ACC112 (cell line): ENCODE data around the gene CZIB.
"Not testable (repeated sequence)": the region's sequence is repeated elsewhere in the genome, so short reads cannot be mapped to it uniquely, and the experiment has no call there.

Experiments
- H2AFZ ChIP-seq: fragments of 200-600 bp; sonication (generic); one replicate; pipeline ENCODE4 v1.6.0; 2017; ENCODE audit warnings: antibody characterized with exemption, low read length; ENCODE audit not compliant: unreplicated experiment
- H3K27ac ChIP-seq: fragments of 200-600 bp; sonication (generic); 2 replicates; pipeline ENCODE4 v1.5.1; 2014; ENCODE audit warnings: low read depth, mild to moderate bottlenecking, antibody characterized with exemption, low read length, moderate library complexity
- H3K27me3 ChIP-seq: fragments of 200-600 bp; sonication (generic); 2 replicates; pipeline ENCODE4 v1.6.1; 2014; ENCODE audit warnings: mild to moderate bottlenecking, antibody characterized with exemption, low read length, moderate library complexity, mixed read lengths; ENCODE audit not compliant: insufficient read depth
- H3K36me3 ChIP-seq: fragments of 200-600 bp; sonication (generic); 2 replicates; pipeline ENCODE4 v1.6.1; 2016; ENCODE audit warnings: mild to moderate bottlenecking, antibody characterized with exemption, low read length, moderate library complexity, mixed read lengths; ENCODE audit not compliant: insufficient read depth
- H3K4me1 ChIP-seq: fragments of 200-600 bp; sonication (generic); one replicate; pipeline ENCODE4 v1.6.1; 2016; ENCODE audit warnings: low read length, mixed read lengths; ENCODE audit not compliant: insufficient read depth, unreplicated experiment, control insufficient read depth
- H3K4me3 ChIP-seq: fragments of 200-600 bp; sonication (generic); 2 replicates; pipeline ENCODE4 v1.5.1; 2014; ENCODE audit warnings: mild to moderate bottlenecking, low read depth, low read length
- H3K79me2 ChIP-seq: fragments of 200-600 bp; sonication (generic); one replicate; pipeline ENCODE4 v1.6.0; 2016; ENCODE audit warnings: low read length; ENCODE audit not compliant: control insufficient read depth, unreplicated experiment, insufficient read depth

The CZIB gene

GRCh38 chr1:53206083-53206685, 14.2 kb downstream of the CZIB start:
- H3K27ac ChIP-seq, H3K4me3 ChIP-seq, H3K27me3 ChIP-seq, H2AFZ ChIP-seq, H3K79me2 ChIP-seq, H3K4me1 ChIP-seq: not testable (repeated sequence)
- peaks cover 66% of the 10 kb centered on the region for H3K36me3 ChIP-seq

DNA sequence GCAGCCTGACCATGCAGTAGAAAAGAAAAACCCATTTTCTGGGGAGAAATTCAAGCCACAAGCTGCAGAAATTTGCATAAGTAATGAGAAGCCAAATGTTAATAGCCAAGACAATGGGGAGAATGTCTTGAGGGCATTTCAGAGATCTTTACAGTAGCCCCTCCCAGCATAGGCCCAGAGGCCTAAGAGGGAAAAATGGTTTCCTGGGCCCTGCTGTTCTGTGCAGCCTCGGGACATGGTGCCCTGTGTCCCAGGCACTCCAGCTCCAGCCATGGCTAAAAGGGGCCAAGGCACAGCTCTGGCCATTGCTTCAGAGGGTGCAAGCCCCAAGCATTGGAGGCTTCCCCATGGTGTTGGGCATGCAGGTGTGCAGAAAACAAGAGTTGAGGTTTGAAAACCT, 14.9 kb downstream of the CZIB start:
- H3K4me1 ChIP-seq, H3K79me2 ChIP-seq, H3K27ac ChIP-seq, H2AFZ ChIP-seq, H3K27me3 ChIP-seq, H3K4me3 ChIP-seq: not testable (repeated sequence)
- H3K36me3 ChIP-seq, result peaks cover 60% of the 10 kb centered on the region

DNA sequence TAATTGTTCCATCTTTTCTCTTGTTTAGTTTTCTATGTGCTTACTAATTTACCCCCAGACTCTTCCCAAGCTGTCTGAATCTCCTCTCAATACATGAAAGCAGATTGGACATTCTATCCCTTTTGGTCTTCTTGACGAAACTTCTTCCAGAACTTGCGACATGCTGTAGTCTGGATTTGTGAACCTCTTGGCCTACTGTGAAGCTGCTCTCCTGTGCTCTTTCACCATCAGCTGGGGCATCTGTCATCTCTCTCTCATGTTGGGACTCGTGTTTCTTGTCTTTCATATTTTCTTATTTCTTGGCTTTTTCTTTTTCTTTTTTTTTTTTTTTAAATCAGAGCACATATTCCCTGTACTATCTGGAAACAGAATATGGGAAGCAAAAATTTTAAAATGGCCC, 17.0 kb downstream of the CZIB start:
- H3K27me3 ChIP-seq, result no peaks in the 10 kb centered on the region
- peaks cover 58% of the 10 kb centered on the region for H3K36me3 ChIP-seq
- H3K79me2 ChIP-seq, result peaks cover 1% of the 10 kb centered on the region
- no peak overlapping the region for H3K4me3 ChIP-seq
- H2AFZ ChIP-seq, result no peak overlapping the region
- peaks cover 3% of the 10 kb centered on the region for H3K4me1 ChIP-seq
- H3K27ac ChIP-seq, result no peak overlapping the region

DNA sequence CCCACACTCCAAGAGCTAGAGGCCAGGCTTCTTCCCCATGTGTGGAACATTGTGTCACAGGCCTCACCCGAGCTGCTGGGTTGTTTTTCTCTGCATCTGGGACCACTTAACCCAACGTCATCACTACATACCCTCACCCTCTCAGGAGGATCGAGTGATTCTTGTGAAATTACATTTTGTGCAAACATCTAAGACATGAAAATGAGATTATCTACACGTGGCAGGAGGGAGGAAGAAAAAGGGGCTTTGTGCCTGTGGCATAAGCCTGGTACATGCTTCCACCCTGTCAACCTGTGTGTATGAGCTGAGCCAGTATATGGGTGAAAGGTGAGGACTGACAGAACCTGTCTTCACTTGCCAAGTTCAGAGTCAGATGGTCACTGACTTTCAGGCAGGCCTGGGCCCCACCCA, 22.2 kb downstream of the CZIB start:
- Histone ChIP-seq H3K79me2 (peaks cover 18% of the 10 kb centered on the region), H3K27me3 (no peaks in the 10 kb centered on the region), H3K27ac (peak overlapping the region; percentile 35; the same call in 1 of the 2 replicates), H3K36me3 (peaks cover 17% of the 10 kb centered on the region), H2AFZ (no peak overlapping the region), H3K4me3 (peak overlapping the region; percentile 92), H3K4me1 (peaks cover 22% of the 10 kb centered on the region)

- H3K27me3 ChIP-seq, result no peaks in the 10 kb centered on the region
These were observed 22.9 kb downstream of the CZIB start for GRCh38 chr1:53197291-53198200.

GRCh38 chr1:53196485-53197290, 23.7 kb downstream of the CZIB start, which contains the start of gene CPT2:
Gene CPT2, plus strand, starts transcription at chr1:53196824. Its CDS starts 120 bp downstream, at chr1:53196944.
- Histone ChIP-seq H3K27me3 (no peaks in the 10 kb centered on the region), H3K36me3 (peaks cover 3% of the 10 kb centered on the region; the same call in 1 of the 2 replicates), H3K79me2 (peaks cover 18% of the 10 kb centered on the region), H2AFZ (peak within 1 kb of the TSS; percentile 97), H3K4me3 (peak within 1 kb of the TSS; percentile 92), H3K27ac (peak within 1 kb of the TSS; percentile 59), H3K4me1 (peaks cover 22% of the 10 kb centered on the region)

More at GRCh38 chr1:53197291-53198200, 22.9 kb downstream of the CZIB start:
- peaks cover 18% of the 10 kb centered on the region for H3K79me2 ChIP-seq
- H3K27ac ChIP-seq, result peak overlapping the region; percentile 59
- H3K36me3 ChIP-seq, result peaks cover 11% of the 10 kb centered on the region
- peak overlapping the region; percentile 97 for H2AFZ ChIP-seq
- peak overlapping the region; percentile 92 for H3K4me3 ChIP-seq
- peaks cover 22% of the 10 kb centered on the region for H3K4me1 ChIP-seq

- Histone ChIP-seq H3K4me3 (peak overlapping the region; percentile 92), H3K27ac (peak overlapping the region; percentile 19), H3K36me3 (no peaks in the 10 kb centered on the region), H2AFZ (peak overlapping the region; percentile 79), H3K79me2 (peaks cover 18% of the 10 kb centered on the region), H3K27me3 (no peaks in the 10 kb centered on the region), H3K4me1 (peaks cover 22% of the 10 kb centered on the region)
These were observed 24.4 kb downstream of the CZIB start for GRCh38 chr1:53196017-53196484.

- Histone ChIP-seq H3K27me3 (no peaks in the 10 kb centered on the region), H2AFZ (peak overlapping the region; percentile 79), H3K36me3 (no peaks in the 10 kb centered on the region), H3K79me2 (peaks cover 18% of the 10 kb centered on the region), H3K4me3 (peak overlapping the region; percentile 92), H3K27ac (no peak overlapping the region), H3K4me1 (peaks cover 22% of the 10 kb centered on the region)
These were observed 25.0 kb downstream of the CZIB start for GRCh38 chr1:53195246-53196016.

DNA sequence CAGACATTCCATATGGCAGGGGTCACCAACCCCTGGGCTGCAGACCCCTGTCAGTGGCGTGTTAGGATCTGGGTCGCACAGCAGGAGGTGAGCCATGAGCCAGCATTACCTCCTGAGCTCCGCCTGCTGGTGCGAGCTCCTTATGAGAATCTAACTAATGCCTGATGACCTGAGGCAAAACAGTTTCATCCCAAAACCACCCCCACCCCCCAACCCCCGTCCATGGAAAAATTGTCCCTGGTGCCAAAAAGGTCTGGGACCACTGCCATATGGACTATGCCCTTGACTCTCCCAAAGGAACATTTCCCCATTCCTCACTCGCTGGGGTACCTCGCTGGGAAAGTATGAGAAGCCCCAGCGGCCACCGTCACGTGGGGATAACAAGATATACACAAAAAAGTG, 30.2 kb downstream of the CZIB start:
- H3K4me3 ChIP-seq, result no peak overlapping the region
- H3K79me2 ChIP-seq, result no peaks in the 10 kb centered on the region
- no peak overlapping the region for H2AFZ ChIP-seq
- no peaks in the 10 kb centered on the region for H3K27me3 ChIP-seq
- peaks cover 9% of the 10 kb centered on the region for H3K4me1 ChIP-seq
- no peaks in the 10 kb centered on the region for H3K36me3 ChIP-seq
- no peak overlapping the region for H3K27ac ChIP-seq

- Histone ChIP-seq H2AFZ (no peak overlapping the region), H3K27ac (no peak overlapping the region), H3K27me3 (no peaks in the 10 kb centered on the region), H3K79me2 (no peaks in the 10 kb centered on the region), H3K36me3 (no peaks in the 10 kb centered on the region), H3K4me3 (no peak overlapping the region), H3K4me1 (peaks cover 9% of the 10 kb centered on the region)
These were observed 31.4 kb downstream of the CZIB start for GRCh38 chr1:53189061-53189460.
